ENCODE data around the gene NACC1.
"Not testable (repeated sequence)": the region's sequence is repeated elsewhere in the genome, so short reads cannot be mapped to it uniquely, and the experiment has no call there.

Gene NACC1

GRCh38 chr19:13164343-13165161 lies 46.5 kb downstream of the NACC1 start:
- peak overlapping the region; percentile 79 for H3K4ac ChIP-seq (ENCODE audit: low read length)
- no CpG with 5 or more reads among the region's 19 CpGs for WGBS, 2 donors (ENCODE audit: extremely low coverage in 2 of 2, insufficient read length in 2 of 2, insufficient replicate concordance in 1 of 2)
- H2AFZ ChIP-seq (ENCODE audit: low read length), result peak overlapping the region; percentile 84
- H2BK12ac ChIP-seq (ENCODE audit: low read length), result peak overlapping the region; percentile 95
- H3K4me2 ChIP-seq (ENCODE audit: insufficient read depth, low read length, poor library complexity, severe bottlenecking), result peak overlapping the region; percentile 93
- H3K27ac ChIP-seq (replicated peaks; ENCODE audit: low read length), result peak overlapping the region; percentile 100
- peak overlapping the region; percentile 3 for H3K23ac ChIP-seq (ENCODE audit: low read depth, low read length, poor library complexity)
- peaks cover 27% of the 10 kb centered on the region in 2 donors for H3K4me1 ChIP-seq (ENCODE audit: control insufficient read depth in 2 of 2, insufficient read depth in 1 of 2, low read depth in 1 of 2, low read length in 2 of 2)
- no peaks in the 10 kb centered on the region for H3K27me3 ChIP-seq (ENCODE audit: control insufficient read depth in 3 of 3, insufficient read depth in 3 of 3, low read depth in 1 of 3, low read length in 3 of 3)
- peak overlapping the region; percentile 100 for H2BK15ac ChIP-seq (ENCODE audit: low read length)
- H3K79me1 ChIP-seq (ENCODE audit: low read depth, low read length), result no peaks in the 10 kb centered on the region
- peak overlapping the region; percentile 100 for H2AK5ac ChIP-seq (ENCODE audit: low read depth, low read length)
- H3K14ac ChIP-seq (ENCODE audit: low read length), result peak overlapping the region; percentile 5
- peak; percentile 80 for DNase-seq (ENCODE audit: low spot score)
- H2BK5ac ChIP-seq (ENCODE audit: low read length), result peak overlapping the region; percentile 100
- peak overlapping the region; percentile 100 for H2BK120ac ChIP-seq (ENCODE audit: low read depth, low read length)
- peak overlapping the region; percentile 43 to 61 for H3K4me3 ChIP-seq (ENCODE audit: low read length in 2 of 2)
- no peak overlapping the region for H4K8ac ChIP-seq (ENCODE audit: low read depth, low read length)
- no peaks in the 10 kb centered on the region for H3K36me3 ChIP-seq (replicated peaks in 1 of 2; ENCODE audit: control insufficient read depth in 2 of 2, insufficient read depth in 2 of 2, low read length in 2 of 2)
- peak overlapping the region; percentile 83 for H4K91ac ChIP-seq (ENCODE audit: low read depth, low read length, poor library complexity)
- no peak overlapping the region for H3K9ac ChIP-seq (ENCODE audit: low read depth, low read length, poor library complexity)
- H3K9me3 ChIP-seq (replicated peaks in 1 of 2; ENCODE audit: control insufficient read depth in 2 of 2, insufficient read depth in 1 of 2, low read depth in 1 of 2, low read length in 2 of 2), result no peaks in the 10 kb centered on the region
- peak overlapping the region; percentile 98 for H3K18ac ChIP-seq (ENCODE audit: low read length)

- no peak overlapping the region for H3K4me3 ChIP-seq (ENCODE audit: low read length in 2 of 2)
- peak overlapping the region; percentile 100 for H3K27ac ChIP-seq (replicated peaks; ENCODE audit: low read length)
- H2BK12ac ChIP-seq (ENCODE audit: low read length), result peak overlapping the region; percentile 95
- H4K91ac ChIP-seq (ENCODE audit: low read depth, low read length, poor library complexity), result peak overlapping the region; percentile 83
- peak overlapping the region; percentile 84 for H2AFZ ChIP-seq (ENCODE audit: low read length)
- H2BK15ac ChIP-seq (ENCODE audit: low read length), result peak overlapping the region; percentile 79
- no peak overlapping the region for H4K8ac ChIP-seq (ENCODE audit: low read depth, low read length)
- peak overlapping the region; percentile 38 for H2BK120ac ChIP-seq (ENCODE audit: low read depth, low read length)
- no peak for DNase-seq (ENCODE audit: low spot score)
- H3K36me3 ChIP-seq (replicated peaks in 1 of 2; ENCODE audit: control insufficient read depth in 2 of 2, insufficient read depth in 2 of 2, low read length in 2 of 2), result no peaks in the 10 kb centered on the region
- H3K18ac ChIP-seq (ENCODE audit: low read length), result peak overlapping the region; percentile 98
- H3K79me1 ChIP-seq (ENCODE audit: low read depth, low read length), result no peaks in the 10 kb centered on the region
- H3K27me3 ChIP-seq (ENCODE audit: control insufficient read depth in 3 of 3, insufficient read depth in 3 of 3, low read depth in 1 of 3, low read length in 3 of 3), result no peaks in the 10 kb centered on the region
- H3K9me3 ChIP-seq (replicated peaks in 1 of 2; ENCODE audit: control insufficient read depth in 2 of 2, insufficient read depth in 1 of 2, low read depth in 1 of 2, low read length in 2 of 2), result no peaks in the 10 kb centered on the region
- H2BK5ac ChIP-seq (ENCODE audit: low read length), result peak overlapping the region; percentile 88
- WGBS, 2 donors (ENCODE audit: extremely low coverage in 2 of 2, insufficient read length in 2 of 2, insufficient replicate concordance in 1 of 2), result no CpG with 5 or more reads among the region's 19 CpGs
- H3K4ac ChIP-seq (ENCODE audit: low read length), result peak overlapping the region; percentile 79
- no peak overlapping the region for H3K9ac ChIP-seq (ENCODE audit: low read depth, low read length, poor library complexity)
- H3K4me1 ChIP-seq (ENCODE audit: control insufficient read depth in 2 of 2, insufficient read depth in 1 of 2, low read depth in 1 of 2, low read length in 2 of 2), result peaks cover 27% of the 10 kb centered on the region in 2 donors
- peak overlapping the region; percentile 21 for H3K4me2 ChIP-seq (ENCODE audit: insufficient read depth, low read length, poor library complexity, severe bottlenecking)
- peak overlapping the region; percentile 3 for H3K23ac ChIP-seq (ENCODE audit: low read depth, low read length, poor library complexity)
- H3K14ac ChIP-seq (ENCODE audit: low read length), result peak overlapping the region; percentile 5
- peak overlapping the region; percentile 72 for H2AK5ac ChIP-seq (ENCODE audit: low read depth, low read length)
Observed at GRCh38 chr19:13165162-13165997, 47.3 kb downstream of the NACC1 start.

GRCh38 chr19:13166151-13166550 lies 48.1 kb downstream of the NACC1 start:
- H3K23ac ChIP-seq (ENCODE audit: low read depth, low read length, poor library complexity); H3K18ac ChIP-seq (ENCODE audit: low read length); H3K27me3 ChIP-seq (ENCODE audit: control insufficient read depth in 3 of 3, insufficient read depth in 3 of 3, low read depth in 1 of 3, low read length in 3 of 3); H3K9ac ChIP-seq (ENCODE audit: low read depth, low read length, poor library complexity); H4K8ac ChIP-seq (ENCODE audit: low read depth, low read length); H3K4ac ChIP-seq (ENCODE audit: low read length); DNase-seq (ENCODE audit: low spot score); H4K91ac ChIP-seq (ENCODE audit: low read depth, low read length, poor library complexity); H3K4me3 ChIP-seq (ENCODE audit: low read length in 2 of 2); H3K79me1 ChIP-seq (ENCODE audit: low read depth, low read length); H3K27ac ChIP-seq (replicated peaks; ENCODE audit: low read length); H3K14ac ChIP-seq (ENCODE audit: low read length); H2BK5ac ChIP-seq (ENCODE audit: low read length); H2AK5ac ChIP-seq (ENCODE audit: low read depth, low read length); H2BK15ac ChIP-seq (ENCODE audit: low read length); H3K9me3 ChIP-seq (replicated peaks in 1 of 2; ENCODE audit: control insufficient read depth in 2 of 2, insufficient read depth in 1 of 2, low read depth in 1 of 2, low read length in 2 of 2); H2BK12ac ChIP-seq (ENCODE audit: low read length); H2AFZ ChIP-seq (ENCODE audit: low read length); H3K36me3 ChIP-seq (replicated peaks in 1 of 2; ENCODE audit: control insufficient read depth in 2 of 2, insufficient read depth in 2 of 2, low read length in 2 of 2); H3K4me2 ChIP-seq (ENCODE audit: insufficient read depth, low read length, poor library complexity, severe bottlenecking); H2BK120ac ChIP-seq (ENCODE audit: low read depth, low read length): not testable (repeated sequence)
- H3K4me1 ChIP-seq (ENCODE audit: control insufficient read depth in 2 of 2, insufficient read depth in 1 of 2, low read depth in 1 of 2, low read length in 2 of 2), result peaks cover 27% of the 10 kb centered on the region in 2 donors
- WGBS, 2 donors (ENCODE audit: extremely low coverage in 2 of 2, insufficient read length in 2 of 2, insufficient replicate concordance in 1 of 2), result no CpG with 5 or more reads among the region's 3 CpGs

DNA sequence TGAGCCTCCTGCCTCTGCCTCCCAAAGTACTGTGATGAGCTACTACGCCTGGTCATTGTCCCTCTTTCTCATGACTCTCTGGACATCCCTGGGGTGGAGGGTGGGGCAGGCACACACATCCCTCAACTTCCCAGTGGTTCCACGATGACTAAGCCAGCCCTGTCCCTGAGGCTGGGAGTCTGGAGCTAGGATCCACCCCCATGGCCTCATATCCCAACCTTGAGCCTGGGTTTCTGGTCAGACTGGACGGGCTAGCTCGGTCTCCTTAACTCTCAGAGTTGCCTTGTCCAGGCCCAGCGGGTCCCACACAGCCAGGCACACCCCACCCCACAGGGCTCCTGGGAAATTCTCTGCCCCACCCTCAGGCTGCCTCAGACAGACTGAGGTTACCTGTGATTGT lies 51.7 kb downstream of the NACC1 start:
- H2AK5ac ChIP-seq (ENCODE audit: low read depth, low read length), result peak overlapping the region; percentile 90
- H3K14ac ChIP-seq (ENCODE audit: low read length), result no peak overlapping the region
- DNase-seq (ENCODE audit: low spot score), result no peak
- no peak overlapping the region for H2AFZ ChIP-seq (ENCODE audit: low read length)
- H3K27ac ChIP-seq (replicated peaks; ENCODE audit: low read length), result no peak overlapping the region
- no peak overlapping the region for H4K8ac ChIP-seq (ENCODE audit: low read depth, low read length)
- no peaks in the 10 kb centered on the region for H3K27me3 ChIP-seq (ENCODE audit: control insufficient read depth in 3 of 3, insufficient read depth in 3 of 3, low read depth in 1 of 3, low read length in 3 of 3)
- H3K18ac ChIP-seq (ENCODE audit: low read length), result peak overlapping the region; percentile 59
- no peak overlapping the region for H3K4me2 ChIP-seq (ENCODE audit: insufficient read depth, low read length, poor library complexity, severe bottlenecking)
- no peak overlapping the region for H4K91ac ChIP-seq (ENCODE audit: low read depth, low read length, poor library complexity)
- no CpG with 5 or more reads among the region's 5 CpGs for WGBS, 2 donors (ENCODE audit: extremely low coverage in 2 of 2, insufficient read length in 2 of 2, insufficient replicate concordance in 1 of 2)
- peak overlapping the region; percentile 45 for H3K4ac ChIP-seq (ENCODE audit: low read length)
- no peaks in the 10 kb centered on the region for H3K9me3 ChIP-seq (replicated peaks in 1 of 2; ENCODE audit: control insufficient read depth in 2 of 2, insufficient read depth in 1 of 2, low read depth in 1 of 2, low read length in 2 of 2)
- H2BK5ac ChIP-seq (ENCODE audit: low read length), result no peak overlapping the region
- H3K23ac ChIP-seq (ENCODE audit: low read depth, low read length, poor library complexity), result no peak overlapping the region
- no peaks in the 10 kb centered on the region for H3K36me3 ChIP-seq (replicated peaks in 1 of 2; ENCODE audit: control insufficient read depth in 2 of 2, insufficient read depth in 2 of 2, low read length in 2 of 2)
- peaks cover 14 to 15% of the 10 kb centered on the region in 2 donors for H3K4me1 ChIP-seq (ENCODE audit: control insufficient read depth in 2 of 2, insufficient read depth in 1 of 2, low read depth in 1 of 2, low read length in 2 of 2)
- no peak overlapping the region for H3K9ac ChIP-seq (ENCODE audit: low read depth, low read length, poor library complexity)
- no peak overlapping the region for H3K4me3 ChIP-seq (ENCODE audit: low read length in 2 of 2)
- peak overlapping the region; percentile 55 for H2BK120ac ChIP-seq (ENCODE audit: low read depth, low read length)
- no peaks in the 10 kb centered on the region for H3K79me1 ChIP-seq (ENCODE audit: low read depth, low read length)
- peak overlapping the region; percentile 96 for H2BK15ac ChIP-seq (ENCODE audit: low read length)
- H2BK12ac ChIP-seq (ENCODE audit: low read length), result peak overlapping the region; percentile 86

Data from neuronal stem cell (in vitro differentiated cells).